Loucy (cell line): ENCODE data around the gene ZNF385D.

Experiments used
- H2AFZ ChIP-seq: fragments of 200-600 bp; sonication (generic); 2 replicates; pipeline ENCODE4 v1.6.0; 2016; ENCODE audit warnings: antibody characterized with exemption, mild to moderate bottlenecking, low read length, moderate library complexity
- H3F3A ChIP-seq: fragments of 200-600 bp; 2 replicates; pipeline ENCODE4 v1.6.0; 2016; ENCODE audit warnings: antibody characterized with exemption, low read depth, mild to moderate bottlenecking
- H3K27me3 ChIP-seq: fragments of 200-600 bp; sonication (generic); 2 replicates; pipeline ENCODE4 v1.6.1; 2014; ENCODE audit warnings: low read length, mild to moderate bottlenecking; ENCODE audit not compliant: insufficient read depth, poor library complexity, severe bottlenecking
- H3K36me3 ChIP-seq: fragments of 200-600 bp; sonication (generic); 2 replicates; pipeline ENCODE4 v1.6.1; 2016; ENCODE audit warnings: low read length; ENCODE audit not compliant: insufficient read depth
- H3K4me1 ChIP-seq: fragments of 200-600 bp; sonication (generic); 2 replicates; pipeline ENCODE4 v1.5.1; 2014; ENCODE audit warnings: low read length, mild to moderate bottlenecking; ENCODE audit not compliant: insufficient read depth, poor library complexity, severe bottlenecking
- H3K4me2 ChIP-seq: fragments of 200-600 bp; sonication (generic); 2 replicates; pipeline ENCODE4 v1.6.0; 2014; ENCODE audit warnings: antibody characterized with exemption, low read length, low read depth, mild to moderate bottlenecking; ENCODE audit not compliant: poor library complexity, severe bottlenecking
- H3K4me3 ChIP-seq: fragments of 200-600 bp; sonication (generic); 2 replicates; pipeline ENCODE4 v1.5.1; 2014; ENCODE audit warnings: low read length, mild to moderate bottlenecking, mixed read lengths; ENCODE audit not compliant: poor library complexity, severe bottlenecking
- H3K79me2 ChIP-seq: fragments of 200-600 bp; sonication (generic); 2 replicates; pipeline ENCODE4 v1.6.1; 2014; ENCODE audit warnings: low read length; ENCODE audit not compliant: insufficient read depth
- H3K9ac ChIP-seq: fragments of 200-600 bp; sonication (generic); 2 replicates; pipeline ENCODE4 v1.6.0; 2014; ENCODE audit warnings: mild to moderate bottlenecking, low read depth, low read length, moderate library complexity; ENCODE audit not compliant: poor library complexity, severe bottlenecking
- H3K9me2 ChIP-seq: fragments of 200-600 bp; sonication (generic); replicated peaks from 2 replicates; pipeline ENCODE4 v1.6.1; 2016; ENCODE audit warnings: low read depth, low read length, mixed read lengths
- H3K9me3 ChIP-seq: fragments of 200-600 bp; sonication (generic); 2 replicates; pipeline ENCODE4 v1.6.1; 2014; ENCODE audit warnings: mild to moderate bottlenecking, antibody characterized with exemption, low read length, low read depth; ENCODE audit not compliant: insufficient read depth
- H4K20me1 ChIP-seq: fragments of 200-600 bp; sonication (generic); 2 replicates; pipeline ENCODE4 v1.6.0; 2014; ENCODE audit warnings: antibody characterized with exemption, low read length, mild to moderate bottlenecking; ENCODE audit not compliant: insufficient read depth, poor library complexity, severe bottlenecking
- CTCF ChIP-seq: fragments of 200-600 bp; sonication (generic); conservative IDR thresholded peaks from 2 replicates; pipeline ENCODE4 v1.5.1; 2014; ENCODE audit warnings: mild to moderate bottlenecking, antibody characterized with exemption, low read length
- EZH2phosphoT487 ChIP-seq: fragments of 200-600 bp; IDR thresholded peaks from 2 replicates; pipeline ENCODE4 v1.6.1; 2018; ENCODE audit warnings: antibody characterized with exemption, mild to moderate bottlenecking, moderate library complexity, borderline replicate concordance

Gene ZNF385D

GRCh38 chr3:21446027-21446426 is 305.0 kb downstream of the ZNF385D start:
- Histone ChIP-seq H2AFZ (no peak overlapping the region), H3F3A (no peaks in the 10 kb centered on the region), H3K79me2 (no peaks in the 10 kb centered on the region), H3K4me3 (no peak overlapping the region), H3K9ac (no peak overlapping the region), H3K9me2 (no peaks in the 10 kb centered on the region), H3K4me1 (no peaks in the 10 kb centered on the region), H4K20me1 (no peaks in the 10 kb centered on the region), H3K9me3 (no peaks in the 10 kb centered on the region), H3K27me3 (no peaks in the 10 kb centered on the region), H3K4me2 (no peak overlapping the region), H3K36me3 (no peaks in the 10 kb centered on the region)
- no peak for TF ChIP-seq CTCF
- no peak for TF ChIP-seq EZH2phosphoT487

DNA sequence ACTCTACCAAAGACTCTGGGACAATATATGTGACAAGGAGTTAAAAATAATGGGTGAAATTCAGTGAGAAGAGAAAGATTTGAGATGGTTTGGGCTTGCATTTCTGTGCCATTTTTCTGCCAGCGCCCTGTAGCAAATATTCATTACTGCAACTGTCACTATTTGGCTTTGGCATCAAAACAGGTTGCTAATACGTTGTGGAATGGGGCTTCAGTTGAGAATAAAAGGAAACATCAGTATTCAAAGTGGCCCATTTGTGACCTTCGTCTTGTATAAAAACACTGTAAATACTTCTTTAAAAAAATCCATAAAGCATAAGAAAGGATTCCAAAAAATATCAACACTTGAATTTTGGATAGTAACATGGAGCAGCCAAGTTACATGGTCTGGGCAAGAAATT is 309.2 kb downstream of the ZNF385D start:
- Histone ChIP-seq H3F3A (no peaks in the 10 kb centered on the region), H3K27me3 (no peaks in the 10 kb centered on the region), H3K4me3 (no peak overlapping the region), H3K36me3 (no peaks in the 10 kb centered on the region), H2AFZ (no peak overlapping the region), H3K4me1 (no peaks in the 10 kb centered on the region), H3K9ac (no peak overlapping the region), H3K9me3 (no peaks in the 10 kb centered on the region), H3K79me2 (no peaks in the 10 kb centered on the region), H3K9me2 (no peaks in the 10 kb centered on the region), H3K4me2 (no peak overlapping the region), H4K20me1 (no peaks in the 10 kb centered on the region)
- no peak for TF ChIP-seq EZH2phosphoT487
- no peak for TF ChIP-seq CTCF

GRCh38 chr3:21436835-21437234 is 314.2 kb downstream of the ZNF385D start:
- no peaks in the 10 kb centered on the region for H3K27me3 ChIP-seq
- H3K9ac ChIP-seq = no peak overlapping the region
- TF ChIP-seq EZH2phosphoT487 (no peak), CTCF (no peak)
- no peak overlapping the region for H3K4me3 ChIP-seq
- no peaks in the 10 kb centered on the region for H3K36me3 ChIP-seq
- no peak overlapping the region for H3K4me2 ChIP-seq
- H2AFZ ChIP-seq = no peak overlapping the region
- no peaks in the 10 kb centered on the region for H3K4me1 ChIP-seq
- no peaks in the 10 kb centered on the region for H3F3A ChIP-seq
- no peaks in the 10 kb centered on the region for H3K79me2 ChIP-seq
- H3K9me3 ChIP-seq = peaks cover 2% of the 10 kb centered on the region; the same call in 1 of the 2 replicates
- H4K20me1 ChIP-seq = no peaks in the 10 kb centered on the region
- H3K9me2 ChIP-seq = no peaks in the 10 kb centered on the region
